Measurements from ENCODE around the gene ABCA10. TPM values are rescaled to one million over a fixed set of nuclear protein-coding genes. Genes with fewer than 3 reads are reported as not detected.

Gene ABCA10
- total and polyA plus RNA-seq, 2 of the 13 experiments (the other 11 are each of a cell fraction or from before 2014, with no cell fraction given), result 0.02 to 0.08 TPM

DNA sequence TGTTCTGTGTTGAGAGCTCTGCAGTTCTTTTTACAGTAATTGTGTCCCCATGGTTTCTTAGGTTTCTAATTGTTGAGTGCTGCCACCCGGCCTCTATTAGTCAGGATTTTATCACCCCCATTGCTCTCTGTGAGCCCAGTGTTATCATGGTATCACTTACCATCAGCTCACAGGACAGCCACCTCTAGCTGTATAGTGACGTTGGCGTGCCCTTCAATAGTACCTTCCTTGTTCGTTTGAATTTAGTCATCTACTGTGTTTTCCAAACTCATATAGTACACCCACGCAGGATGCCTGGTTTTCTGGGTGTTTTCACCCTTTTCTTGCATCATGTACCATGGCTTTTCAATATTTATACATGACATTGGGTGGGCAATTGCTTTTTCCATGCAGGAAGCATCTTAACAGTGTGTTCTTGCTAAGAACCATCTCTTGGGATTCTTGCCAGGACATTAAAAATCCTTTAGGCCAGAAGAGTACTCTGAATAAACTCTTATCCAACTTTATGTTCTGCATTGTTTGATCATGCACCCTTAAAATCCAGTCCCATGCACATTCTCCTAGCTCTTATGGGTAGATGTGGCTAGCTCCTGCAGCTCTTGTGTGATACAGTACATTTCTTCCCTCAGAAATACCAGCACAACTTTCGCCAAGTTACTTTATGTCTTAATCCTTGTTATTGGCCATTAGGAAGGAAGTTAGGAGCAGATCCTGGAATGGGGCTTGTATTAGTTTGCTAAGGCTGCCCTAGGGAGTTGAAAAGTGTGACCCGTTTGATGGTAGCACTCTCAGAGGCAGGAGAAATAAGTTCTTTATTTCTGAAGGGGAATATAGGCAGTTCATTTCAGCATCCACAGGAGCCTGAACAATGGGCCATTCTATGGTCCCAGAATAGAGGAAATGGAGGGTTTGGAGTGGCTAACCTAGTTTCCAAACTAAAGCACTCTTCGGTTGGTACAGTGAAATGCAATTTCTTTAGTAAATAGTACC lies 11.3 kb upstream of the ABCA10 start:
- ATAC-seq (no peak), FAIRE-seq (no peak), DNase-seq (ENCODE audit: low spot score) (no peak)
- Histone ChIP-seq H3K4me3 (replicated peaks in 1 of 3; ENCODE audit: insufficient read depth in 1 of 3, low read depth in 2 of 3, low read length in 3 of 3) (no peak overlapping the region), H3K9me3 (ENCODE audit: low read length) (no peaks in the 10 kb centered on the region), H3K79me2 (ENCODE audit: insufficient read depth, low read length) (no peaks in the 10 kb centered on the region), H3K27me3 (ENCODE audit: control insufficient read depth in 1 of 2, insufficient read depth in 2 of 2, low read length in 2 of 2) (no peaks in the 10 kb centered on the region), H3K9ac (ENCODE audit: insufficient read depth, low read depth, low read length) (no peak overlapping the region), H3K36me3 (replicated peaks in 1 of 2; ENCODE audit: control insufficient read depth in 1 of 2, insufficient read depth in 2 of 2, low read length in 2 of 2) (no peaks in the 10 kb centered on the region), H3K27ac (ENCODE audit: extremely low read length, insufficient read depth, low read length) (no peak overlapping the region), H3K4me2 (ENCODE audit: low read depth, low read length) (no peak overlapping the region), H4K20me1 (ENCODE audit: insufficient read depth, low read length) (no peaks in the 10 kb centered on the region), H2AFZ (ENCODE audit: low read length) (no peak overlapping the region), H3K4me1 (ENCODE audit: insufficient read depth, low read length) (peaks cover 14% of the 10 kb centered on the region)
- ChIA-PET CTCF (ENCODE audit: low intra/inter-chr PET ratio, low total read pairs) (no interaction called here), POLR2A (interaction anchor here (0.8 to 1.4 kb wide), 2 partner anchors 464 to 466 kb away, joined by 3 read pairs; no protein-coding TSS in a partner anchor)
- 89% methylated on average over 8 of the region's 8 CpGs for WGBS (ENCODE audit: low lambda C conversion rate)
- intact Hi-C loops (cut with micrococcal nuclease; ENCODE audit: unreplicated experiment), result loop anchor here (10.0 kb wide), 1 partner anchor 155 kb away; no protein-coding TSS in a partner anchor
- in situ Hi-C loops (cut with HindIII; ENCODE audit: extremely low pct_ligation_motif_present, low pct_unique_long_range_greater_than_20kb), result loop anchor here (5.0 to 10.0 kb wide), 2 partner anchors 265 to 338 kb away; no protein-coding TSS in a partner anchor
- no TSS peak for BruUV-seq (replicated peaks)
- TF ChIP-seq, protein P1, sequence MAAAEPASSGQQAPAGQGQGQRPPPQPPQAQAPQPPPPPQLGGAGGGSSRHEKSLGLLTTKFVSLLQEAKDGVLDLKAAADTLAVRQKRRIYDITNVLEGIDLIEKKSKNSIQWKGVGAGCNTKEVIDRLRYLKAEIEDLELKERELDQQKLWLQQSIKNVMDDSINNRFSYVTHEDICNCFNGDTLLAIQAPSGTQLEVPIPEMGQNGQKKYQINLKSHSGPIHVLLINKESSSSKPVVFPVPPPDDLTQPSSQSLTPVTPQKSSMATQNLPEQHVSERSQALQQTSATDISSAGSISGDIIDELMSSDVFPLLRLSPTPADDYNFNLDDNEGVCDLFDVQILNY (CRISPR knock-in tag; conservative IDR thresholded peaks at IDR 0.05), result no peak
- TF ChIP-seq XRCC5 (optimal IDR thresholded peaks at IDR 0.05; ENCODE audit: low read length) (no peak), LRRFIP1 (CRISPR knock-in tag; conservative IDR thresholded peaks at IDR 0.05) (no peak), ARHGAP35 (CRISPR knock-in tag; IDR thresholded peaks at IDR 0.05; ENCODE audit: borderline replicate concordance) (no peak)
- TF ChIP-seq, protein P2, sequence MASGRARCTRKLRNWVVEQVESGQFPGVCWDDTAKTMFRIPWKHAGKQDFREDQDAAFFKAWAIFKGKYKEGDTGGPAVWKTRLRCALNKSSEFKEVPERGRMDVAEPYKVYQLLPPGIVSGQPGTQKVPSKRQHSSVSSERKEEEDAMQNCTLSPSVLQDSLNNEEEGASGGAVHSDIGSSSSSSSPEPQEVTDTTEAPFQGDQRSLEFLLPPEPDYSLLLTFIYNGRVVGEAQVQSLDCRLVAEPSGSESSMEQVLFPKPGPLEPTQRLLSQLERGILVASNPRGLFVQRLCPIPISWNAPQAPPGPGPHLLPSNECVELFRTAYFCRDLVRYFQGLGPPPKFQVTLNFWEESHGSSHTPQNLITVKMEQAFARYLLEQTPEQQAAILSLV (CRISPR knock-in tag; IDR thresholded peaks at IDR 0.05; ENCODE audit: borderline replicate concordance), result no peak
